ENCODE results near the gene HEPACAM2. TPM values are rescaled to one million over a fixed set of nuclear protein-coding genes. Genes with fewer than 3 reads are reported as not detected.

HEPACAM2 gene
- total and polyA plus RNA-seq, 2 of the 4 experiments (the other 2 are of a cell fraction) = under 0.01 to 0.05 TPM

- Histone ChIP-seq H2BK120ac (ENCODE audit: low read depth, low read length) (no peak overlapping the region), H2BK15ac (ENCODE audit: low read depth, low read length) (no peak overlapping the region), H3K56ac (ENCODE audit: extremely low read depth, insufficient read depth, low read length) (no peak overlapping the region), H3K18ac (ENCODE audit: low read depth, low read length) (no peak overlapping the region), H2BK5ac (ENCODE audit: low read depth, low read length, poor library complexity, severe bottlenecking) (no peak overlapping the region), H3K4me3 (ENCODE audit: insufficient read depth, low read depth, low read length) (no peak overlapping the region), H3K27ac (ENCODE audit: insufficient read depth, low read length) (no peak overlapping the region), H3K27me3 (ENCODE audit: control insufficient read depth, insufficient read depth, low read length) (no peaks in the 10 kb centered on the region), H4K91ac (ENCODE audit: insufficient read depth, low read depth, low read length) (no peak overlapping the region), H3K23ac (ENCODE audit: low read depth, low read length) (no peak overlapping the region), H3K4ac (ENCODE audit: low read depth, low read length) (no peak overlapping the region), H3K79me1 (ENCODE audit: low read depth in 1 of 2, low read length in 2 of 2) (peaks cover 3 to 6% of the 10 kb centered on the region in 2 experiments; a peak in 2 of 4 replicates), H3K36me3 (ENCODE audit: control insufficient read depth, insufficient read depth, low read length) (no peaks in the 10 kb centered on the region), H3K9ac (ENCODE audit: low read depth, low read length) (no peak overlapping the region), H2AK5ac (ENCODE audit: low read depth, low read length) (no peak overlapping the region), H3K4me1 (ENCODE audit: control insufficient read depth, insufficient read depth, low read length) (no peaks in the 10 kb centered on the region), H3K14ac (replicated peaks; ENCODE audit: low read depth, low read length) (no peak overlapping the region), H4K8ac (ENCODE audit: low read depth in 2 of 2, low read length in 2 of 2) (no peak overlapping the region), H2BK20ac (ENCODE audit: low read depth, low read length) (no peak overlapping the region), H2AK9ac (replicated peaks; ENCODE audit: low read depth, low read length, poor library complexity) (no peak overlapping the region), H4K20me1 (ENCODE audit: insufficient read depth, low read length) (no peaks in the 10 kb centered on the region), H3K4me2 (ENCODE audit: low read depth, low read length) (no peak overlapping the region), H3K9me3 (ENCODE audit: control insufficient read depth, insufficient read depth, low read length) (no peaks in the 10 kb centered on the region), H4K5ac (ENCODE audit: low read depth, low read length) (no peak overlapping the region), H3K9me1 (ENCODE audit: insufficient read depth, low read length) (no peaks in the 10 kb centered on the region; the same call in 1 of the 2 replicates), H2AFZ (replicated peaks; ENCODE audit: low read length, poor library complexity) (no peak overlapping the region)
- CTCF ChIA-PET = interaction anchor here (0.6 kb wide), 1 partner anchor 557 kb away, joined by 3 read pairs; no protein-coding TSS in a partner anchor
- TF ChIP-seq RCOR1 (IDR thresholded peaks at IDR 0.05; ENCODE audit: insufficient replicate concordance, low read length) (no peak), USF2 (IDR thresholded peaks at IDR 0.05; ENCODE audit: low read depth, low read length) (no peak), CHD1 (IDR thresholded peaks at IDR 0.05; ENCODE audit: low read depth, low read length) (no peak), POLR2A (IDR thresholded peaks at IDR 0.05; ENCODE audit: low read depth, low read length) (no peak), MXI1 (IDR thresholded peaks at IDR 0.05; ENCODE audit: borderline replicate concordance, low read depth, low read length) (0 out of 2 replicates have a peak, but pooled peaks have one; percentile 47)
- POLR2A ChIA-PET (ENCODE audit: unreplicated experiment) = no interaction called here
- in situ Hi-C loops (cut with MboI; ENCODE audit: low sequenced_read_pairs) (loop anchor here (5.0 to 25.0 kb wide), 2 partner anchors 303 to 963 kb away; no protein-coding TSS in a partner anchor), dilution Hi-C loops (cut with HindIII; ENCODE audit: low sequenced_read_pairs, unreplicated experiment) (no loop called here), intact Hi-C loops (cut with micrococcal nuclease) (loop anchor here (1.0 to 10.0 kb wide), 4 partner anchors 125 to 973 kb away; no protein-coding TSS in a partner anchor)
- ATAC-seq (ENCODE audit: low read depth) (peak; percentile 74), DNase-seq (peak; percentile 25)
- BruUV-seq (replicated peaks) = no TSS peak
- WGBS, 2 experiments (ENCODE audit: extremely low coverage in 2 of 2, insufficient read length in 1 of 2) = no CpG with 5 or more reads among the region's 5 CpGs
Observed at GRCh38 chr7:93249491-93250148, 23.4 kb upstream of the HEPACAM2 start.

Measured in IMR-90 (cell line).